ENCODE data around the gene PEMT. TPM values are rescaled to one million over a fixed set of nuclear protein-coding genes. Genes with fewer than 3 reads are reported as not detected.

PEMT gene
- total RNA-seq, 2 experiments from 2014 or later = 11.4 to 12.0 TPM

DNA sequence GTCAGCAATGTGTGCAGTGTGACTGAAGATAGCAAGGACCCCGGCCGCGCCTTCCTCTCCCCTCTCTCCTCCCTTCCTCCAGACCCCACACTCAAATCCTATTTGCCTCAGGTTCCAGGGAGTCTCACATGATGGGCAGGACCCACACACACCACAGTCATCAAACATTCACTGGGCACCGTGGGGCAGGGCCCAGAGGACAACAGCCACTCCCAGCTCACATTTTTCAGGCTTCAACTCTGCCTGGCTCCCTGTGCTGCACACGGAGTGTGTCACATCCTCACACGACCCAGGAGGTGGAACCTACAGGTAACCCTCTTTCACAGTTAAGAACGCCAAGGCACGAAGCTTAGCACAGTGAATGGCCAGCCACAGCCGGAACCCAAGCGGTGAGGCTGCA lies 30.5 kb downstream of the PEMT start:
- H3K27me3 Mint-ChIP-seq = no peaks in the 10 kb centered on the region
- H3K27ac Mint-ChIP-seq = no peak overlapping the region
- intact Hi-C loops (cut with DNase I, micrococcal nuclease) = no loop called here
- no peaks in the 10 kb centered on the region for H3K36me3 Mint-ChIP-seq (ENCODE audit: low read depth)
- ChIA-PET CTCF (no interaction called here), POLR2A (no interaction called here)
- H3K9me3 ChIP-seq (ENCODE audit: control insufficient read depth in 1 of 2, insufficient read depth in 1 of 2, low read length in 2 of 2) = no peaks in the 10 kb centered on the region
- DNase-seq = no peak
- H3K27ac ChIP-seq (ENCODE audit: low read depth in 1 of 2, low read length in 2 of 2) = no peak overlapping the region
- ATAC-seq (ENCODE audit: poor library complexity) = no peak
- no peaks in the 10 kb centered on the region for H3K4me1 ChIP-seq (ENCODE audit: insufficient read depth, low read length)
- TF ChIP-seq CTCF (IDR thresholded peaks at IDR 0.05) = no peak
- no peaks in the 10 kb centered on the region for H3K4me1 Mint-ChIP-seq (ENCODE audit: low read depth)
- H3K4me3 Mint-ChIP-seq = no peak overlapping the region
- no peaks in the 10 kb centered on the region for H3K36me3 ChIP-seq (ENCODE audit: insufficient read depth, low read length)
- no peaks in the 10 kb centered on the region for H3K9me3 Mint-ChIP-seq
- H3K4me3 ChIP-seq (ENCODE audit: low read length) = no peak overlapping the region
- H3K27me3 ChIP-seq (ENCODE audit: control insufficient read depth in 1 of 2, insufficient read depth in 2 of 2, low read length in 2 of 2) = no peaks in the 10 kb centered on the region

- POLR2A ChIA-PET = no interaction called here
Observed at GRCh38 chr17:17560167-17560566, 31.3 kb downstream of the PEMT start.

GRCh38 chr17:17559164-17559563 lies 32.3 kb downstream of the PEMT start:
- POLR2A ChIA-PET = no interaction called here
- CTCF ChIA-PET = no interaction called here

More at GRCh38 chr17:17560167-17560566, 31.3 kb downstream of the PEMT start:
- no peak overlapping the region for H3K27ac ChIP-seq (ENCODE audit: low read depth in 1 of 2, low read length in 2 of 2)
- CTCF ChIA-PET = no interaction called here
- intact Hi-C loops (cut with DNase I, micrococcal nuclease) = no loop called here
- no peak overlapping the region for H3K4me3 Mint-ChIP-seq
- H3K9me3 Mint-ChIP-seq = no peaks in the 10 kb centered on the region
- H3K4me1 ChIP-seq (ENCODE audit: insufficient read depth, low read length) = no peaks in the 10 kb centered on the region
- H3K27ac Mint-ChIP-seq = no peak overlapping the region
- DNase-seq = no peak
- no peaks in the 10 kb centered on the region for H3K27me3 ChIP-seq (ENCODE audit: control insufficient read depth in 1 of 2, insufficient read depth in 2 of 2, low read length in 2 of 2)
- TF ChIP-seq CTCF (IDR thresholded peaks at IDR 0.05) = no peak
- H3K36me3 Mint-ChIP-seq (ENCODE audit: low read depth) = no peaks in the 10 kb centered on the region
- no peaks in the 10 kb centered on the region for H3K27me3 Mint-ChIP-seq
- H3K9me3 ChIP-seq (ENCODE audit: control insufficient read depth in 1 of 2, insufficient read depth in 1 of 2, low read length in 2 of 2) = no peaks in the 10 kb centered on the region
- H3K4me1 Mint-ChIP-seq (ENCODE audit: low read depth) = no peaks in the 10 kb centered on the region
- no peak for ATAC-seq (ENCODE audit: poor library complexity)
- H3K4me3 ChIP-seq (ENCODE audit: low read length) = no peak overlapping the region
- H3K36me3 ChIP-seq (ENCODE audit: insufficient read depth, low read length) = no peaks in the 10 kb centered on the region

More at GRCh38 chr17:17559164-17559563, 32.3 kb downstream of the PEMT start:
- ATAC-seq (ENCODE audit: poor library complexity) (no peak), DNase-seq (no peak)
- Histone ChIP-seq H3K36me3 (ENCODE audit: insufficient read depth, low read length) (no peaks in the 10 kb centered on the region), H3K4me3 (ENCODE audit: low read length) (no peak overlapping the region), H3K9me3 (ENCODE audit: control insufficient read depth in 1 of 2, insufficient read depth in 1 of 2, low read length in 2 of 2) (no peaks in the 10 kb centered on the region), H3K27me3 (ENCODE audit: control insufficient read depth in 1 of 2, insufficient read depth in 2 of 2, low read length in 2 of 2) (no peaks in the 10 kb centered on the region), H3K27ac (ENCODE audit: low read depth in 1 of 2, low read length in 2 of 2) (no peak overlapping the region), H3K4me1 (ENCODE audit: insufficient read depth, low read length) (no peaks in the 10 kb centered on the region)
- Mint-ChIP-seq H3K27me3 (no peaks in the 10 kb centered on the region), H3K4me1 (ENCODE audit: low read depth) (no peaks in the 10 kb centered on the region), H3K36me3 (ENCODE audit: low read depth) (no peaks in the 10 kb centered on the region), H3K27ac (no peak overlapping the region), H3K4me3 (no peak overlapping the region), H3K9me3 (no peaks in the 10 kb centered on the region)
- no peak for TF ChIP-seq CTCF (IDR thresholded peaks at IDR 0.05)
- intact Hi-C loops (cut with DNase I, micrococcal nuclease) = no loop called here

Measured in CD4-positive, alpha-beta T cell (primary cell).